ENCODE results near the gene NKX1-1.
"Not testable (repeated sequence)": the region's sequence is repeated elsewhere in the genome, so short reads cannot be mapped to it uniquely, and the experiment has no call there.

GRCh38 chr4:1395389-1395820 is 10.8 kb downstream of the NKX1-1 start:
- not testable (repeated sequence) for TF ChIP-seq CTCF (IDR thresholded peaks at IDR 0.05); POLR2AphosphoS5 (IDR thresholded peaks at IDR 0.05; ENCODE audit: insufficient read depth in 1 of 2, low read depth in 1 of 2)
